CD4-positive, alpha-beta T cell treated with Interleukin-15 for 4 hours (primary cell): Measurements from ENCODE around the gene RAB8B.
"Not testable (repeated sequence)": the region's sequence is repeated elsewhere in the genome, so short reads cannot be mapped to it uniquely, and the experiment has no call there.

ENCODE experiments used
- DNase-seq: peaks from one replicate; pipeline ENCODE4 v3.0.0-alpha.2; 2020; ENCODE audit warnings: low spot score

Gene RAB8B

DNA sequence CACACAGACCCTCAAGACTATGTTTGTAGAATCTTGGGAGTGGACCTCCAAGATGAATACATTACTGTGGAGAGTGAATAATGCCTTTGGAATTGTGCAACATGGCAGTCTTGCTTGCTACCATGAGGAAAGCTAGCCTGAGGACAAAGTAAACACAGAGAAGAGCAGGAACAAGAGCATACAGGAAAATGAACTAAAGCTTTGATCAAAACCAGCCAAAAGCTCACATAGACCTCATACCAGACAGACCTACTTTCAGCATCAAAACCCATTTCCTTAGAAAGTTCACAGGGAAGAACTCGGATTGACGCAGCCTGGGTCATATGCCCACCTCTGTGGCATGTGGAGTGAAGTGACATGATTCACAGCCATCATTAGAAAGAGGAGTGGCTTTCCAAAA lies 3.3 kb upstream of the RAB8B start:
- no peak for DNase-seq

DNA sequence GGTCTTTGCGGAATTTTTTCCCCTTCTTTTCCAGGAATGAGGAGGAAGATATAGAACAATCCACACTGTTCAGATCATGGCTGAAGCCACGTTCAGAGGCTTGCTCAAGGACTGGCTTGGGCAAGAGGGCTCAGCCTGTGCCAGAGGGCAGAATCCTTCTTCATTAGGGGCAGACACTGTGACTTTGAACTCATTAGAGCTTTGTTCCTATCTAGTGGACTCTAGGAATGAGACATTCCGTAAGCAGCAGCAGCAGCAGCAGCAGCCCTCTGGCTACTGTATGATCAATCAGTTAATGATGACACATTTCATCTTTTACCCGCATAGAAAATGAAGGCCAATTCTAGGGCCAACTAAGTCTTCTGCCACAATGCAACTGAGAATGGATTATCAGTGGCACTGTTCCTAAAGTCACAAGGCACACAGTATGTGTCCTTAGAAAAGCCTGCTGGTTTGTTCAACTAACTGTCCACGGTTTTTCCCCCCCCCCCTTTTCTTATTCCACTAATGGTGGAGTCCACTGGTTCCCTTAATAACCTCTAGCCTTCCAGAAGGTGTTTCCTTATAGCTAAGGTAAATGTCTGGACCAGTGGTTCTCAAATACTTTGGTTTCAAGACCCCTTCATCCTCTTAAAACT lies 1.7 kb upstream of the RAB8B start:
- DNase-seq, result no peak

DNA sequence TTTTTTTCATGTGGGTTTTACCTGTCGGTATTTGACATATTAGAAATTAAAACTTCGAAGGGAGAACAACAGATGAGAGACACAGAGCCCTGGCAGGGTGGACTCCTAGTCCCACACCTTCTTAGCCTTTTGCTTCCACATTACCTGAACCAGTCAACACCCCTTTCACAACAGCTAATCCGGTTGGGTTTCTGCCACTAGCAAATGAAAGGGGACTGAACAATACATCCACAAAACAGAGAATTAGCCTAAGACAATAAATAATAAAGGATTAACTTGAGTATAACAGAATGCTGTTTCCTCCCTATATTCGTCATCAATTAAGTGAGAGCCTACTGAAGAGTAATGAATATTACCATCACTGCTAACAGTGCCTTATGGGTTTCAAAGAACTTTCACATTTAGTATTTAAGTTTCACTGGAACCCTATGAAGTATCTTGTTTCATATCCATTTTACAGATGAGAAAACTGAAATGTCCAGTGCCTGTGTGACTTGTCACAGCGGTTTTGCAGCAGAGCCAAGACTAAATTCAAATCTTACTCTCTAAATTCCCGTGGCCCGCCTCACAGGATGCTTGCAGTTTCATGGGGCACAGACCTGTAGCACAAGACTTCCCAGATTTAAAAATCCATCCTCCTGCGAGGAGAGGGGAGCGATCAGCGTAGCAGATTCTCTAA lies 1.0 kb upstream of the RAB8B start:
- DNase-seq, result no peak

DNA sequence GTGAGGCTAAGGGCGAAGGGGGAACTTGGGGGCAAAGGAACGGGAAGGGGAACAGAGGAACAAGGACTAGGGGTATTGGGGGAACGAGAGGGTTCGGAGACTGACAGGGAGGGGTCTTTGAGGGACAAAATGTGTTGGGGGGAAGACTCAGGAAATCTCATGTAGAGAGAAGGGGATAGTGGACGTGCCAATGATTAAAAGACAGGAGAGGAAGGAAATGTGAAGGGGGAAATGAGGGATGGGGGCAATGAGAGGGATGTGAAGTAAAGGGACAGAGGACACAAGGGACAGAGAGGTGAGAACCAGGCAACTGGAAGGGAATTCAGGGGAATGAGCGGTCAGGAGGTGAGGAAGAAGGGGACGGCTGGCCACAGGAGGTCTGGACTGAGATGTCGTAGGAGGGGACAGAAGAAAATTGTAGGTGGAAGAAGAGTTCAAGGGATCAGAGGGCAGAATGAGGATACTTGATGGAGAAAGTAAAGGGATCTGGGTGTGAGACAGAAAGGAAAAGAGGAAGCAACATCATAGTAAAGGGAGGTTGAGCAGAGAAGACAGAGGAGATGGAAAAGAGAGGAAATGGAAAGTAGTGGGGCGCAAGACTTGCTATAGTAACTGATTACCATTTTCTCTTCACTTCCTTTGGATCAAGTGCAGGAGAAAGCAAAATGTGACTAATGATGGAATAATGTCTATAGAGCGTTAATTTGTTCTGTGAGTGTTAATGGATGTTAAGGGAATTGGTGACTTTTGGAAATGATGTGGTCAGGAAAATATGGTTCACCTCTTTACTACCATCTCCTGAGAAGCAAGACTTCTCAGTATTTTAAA lies 749 bp downstream of the RAB8B start:
- DNase-seq, result no peak

DNA sequence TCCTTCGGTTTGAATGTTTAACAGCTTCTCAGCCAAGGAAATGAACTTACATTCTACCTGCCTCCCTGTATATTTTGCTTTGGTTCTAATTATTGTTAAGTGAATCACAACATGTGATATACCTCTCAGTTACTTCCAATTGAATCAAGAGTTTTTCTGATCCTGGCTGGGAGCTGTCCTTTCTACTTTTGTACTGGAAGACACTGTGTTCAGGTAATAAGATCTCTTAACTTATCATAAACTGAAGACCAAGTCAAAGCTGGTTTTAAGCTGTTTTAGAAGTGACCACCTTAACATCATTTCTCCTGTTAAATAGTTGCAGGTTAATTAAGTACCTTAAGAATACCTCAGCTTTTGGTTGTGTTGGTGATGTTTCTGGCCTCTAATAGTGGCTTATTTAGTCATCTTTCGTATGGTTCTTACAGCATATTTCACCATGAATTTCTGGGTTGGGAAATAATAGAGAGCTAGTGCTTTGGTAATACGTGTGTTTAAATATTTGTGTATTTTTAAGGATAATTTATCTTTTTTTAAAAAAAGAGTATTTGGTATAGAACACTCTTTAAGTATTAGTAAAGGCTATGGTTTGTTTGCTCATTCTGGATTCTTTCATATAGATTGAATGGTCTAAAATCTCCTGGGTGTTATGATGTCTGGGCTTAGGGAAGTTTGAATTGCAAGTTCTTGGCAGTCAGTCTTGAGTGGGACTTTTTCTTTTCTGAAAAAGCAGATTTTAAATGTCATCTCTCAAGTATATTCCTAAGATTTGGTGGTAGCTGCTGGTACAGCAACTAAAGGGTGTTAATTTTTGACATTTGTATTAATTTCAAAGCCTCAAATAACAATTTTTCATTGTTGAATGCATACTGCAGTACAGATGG lies 1.6 kb downstream of the RAB8B start:
- no peak for DNase-seq

DNA sequence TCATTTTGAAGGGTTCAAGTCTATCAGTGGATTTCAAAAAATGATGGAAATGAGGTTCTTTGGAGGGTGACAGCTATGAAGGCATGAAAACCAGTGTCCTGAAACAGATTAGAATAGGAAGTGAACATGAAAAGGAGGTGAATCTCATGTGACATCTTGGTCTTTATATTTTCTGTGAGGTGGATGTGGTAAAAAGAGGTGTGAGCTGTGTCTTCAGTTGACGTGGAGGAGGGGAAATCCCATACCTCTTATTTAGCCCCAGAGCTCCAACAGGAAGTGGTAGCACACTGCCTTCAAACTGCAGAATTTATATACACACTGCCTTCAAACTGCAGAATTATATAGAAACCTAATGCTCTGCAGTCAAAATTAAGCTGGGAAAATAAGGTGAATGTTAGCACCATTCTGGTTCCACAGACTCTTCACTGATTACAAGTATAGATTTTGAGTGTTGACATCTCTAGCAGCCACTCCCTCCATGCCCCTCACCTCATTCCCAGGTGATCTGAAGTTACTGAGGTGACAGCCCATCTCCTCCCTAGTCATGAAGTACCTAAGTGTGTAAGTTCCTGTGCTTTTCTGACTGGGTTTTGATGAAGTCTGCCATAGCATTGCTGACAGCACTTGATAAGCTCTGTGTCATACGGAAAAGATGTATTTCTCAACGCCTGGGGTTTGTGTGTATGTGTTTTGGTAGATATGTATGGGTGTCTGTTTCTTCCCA lies 2.7 kb downstream of the RAB8B start:
- peak; percentile 78 for DNase-seq

DNA sequence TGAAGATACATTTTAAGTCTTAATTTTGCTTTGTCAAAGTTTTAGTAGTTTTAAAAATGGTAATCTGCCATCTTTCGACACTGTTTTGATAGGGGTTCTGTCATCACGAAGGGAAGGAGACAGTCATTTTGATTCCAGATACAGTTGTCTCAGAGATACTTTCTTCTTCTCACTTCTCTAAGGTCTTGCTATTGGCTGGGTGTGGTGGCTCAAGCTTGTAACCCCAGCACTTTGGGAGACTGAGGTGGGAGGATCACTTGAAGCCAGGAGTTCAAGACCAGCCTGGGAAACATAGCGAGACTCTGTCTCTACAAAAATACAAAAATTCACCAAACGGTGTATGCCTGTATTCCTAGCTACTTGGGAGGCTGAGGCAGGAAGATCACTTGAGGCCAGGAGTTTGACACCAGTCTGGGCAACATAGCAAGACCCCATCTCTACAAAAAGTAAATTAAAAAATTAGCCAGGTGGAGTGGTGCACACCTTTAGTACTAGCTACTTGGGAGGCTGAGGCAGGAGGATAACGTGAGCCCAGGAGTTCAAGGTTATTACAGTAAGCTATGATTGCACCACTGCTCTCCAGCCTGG lies 3.3 kb downstream of the RAB8B start:
- DNase-seq, result no peak

DNA sequence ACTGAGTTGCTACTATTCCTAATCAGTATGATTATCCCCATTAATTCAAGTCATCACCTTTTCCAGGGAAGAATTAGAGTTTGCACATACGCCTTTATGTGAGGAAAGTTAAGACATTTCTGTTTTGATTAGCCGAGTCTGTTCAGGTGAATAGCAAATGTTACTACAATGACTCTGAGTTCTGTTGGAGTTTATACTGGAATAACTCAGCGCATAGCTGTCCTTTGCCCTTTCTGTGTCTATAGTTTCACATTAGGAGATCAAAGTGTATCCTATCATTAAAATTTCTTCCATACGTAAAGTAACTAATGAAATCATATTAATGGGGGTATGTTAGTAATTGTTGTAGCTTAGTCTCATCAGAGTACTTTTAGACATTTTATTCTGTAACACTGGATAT lies 4.9 kb downstream of the RAB8B start:
- no peak for DNase-seq

DNA sequence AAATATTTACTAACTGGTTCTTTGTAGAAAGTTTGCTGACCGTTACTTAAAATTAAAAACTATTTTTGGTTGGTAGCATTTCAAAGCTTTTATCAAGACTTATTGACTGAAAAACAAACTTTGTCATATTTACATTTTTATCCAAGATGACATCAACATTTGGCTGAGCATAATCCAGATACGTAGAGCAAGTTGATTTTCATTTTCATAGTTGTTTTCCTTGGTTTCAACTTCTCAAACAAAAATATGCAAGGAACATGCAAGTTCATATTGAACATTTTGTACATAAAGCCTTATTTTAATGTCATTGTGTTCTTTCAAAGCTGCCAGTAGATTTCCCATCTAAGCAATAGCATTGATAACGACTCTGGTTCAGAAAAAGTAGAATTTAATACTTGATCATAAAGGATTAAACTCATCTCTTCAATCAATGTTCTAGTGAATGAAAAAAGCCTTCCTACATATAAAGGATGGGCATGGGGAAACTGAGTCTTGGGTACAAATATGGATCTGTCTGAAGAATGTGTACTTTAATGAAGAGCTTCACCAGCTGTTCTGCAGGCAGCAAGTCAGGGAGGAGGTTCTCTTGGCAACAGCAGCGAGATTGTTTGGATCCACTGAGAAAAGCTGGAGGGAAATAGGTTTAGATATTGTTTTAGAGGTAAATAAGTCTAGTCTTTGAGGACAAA lies 5.6 kb downstream of the RAB8B start:
- DNase-seq, result no peak

DNA sequence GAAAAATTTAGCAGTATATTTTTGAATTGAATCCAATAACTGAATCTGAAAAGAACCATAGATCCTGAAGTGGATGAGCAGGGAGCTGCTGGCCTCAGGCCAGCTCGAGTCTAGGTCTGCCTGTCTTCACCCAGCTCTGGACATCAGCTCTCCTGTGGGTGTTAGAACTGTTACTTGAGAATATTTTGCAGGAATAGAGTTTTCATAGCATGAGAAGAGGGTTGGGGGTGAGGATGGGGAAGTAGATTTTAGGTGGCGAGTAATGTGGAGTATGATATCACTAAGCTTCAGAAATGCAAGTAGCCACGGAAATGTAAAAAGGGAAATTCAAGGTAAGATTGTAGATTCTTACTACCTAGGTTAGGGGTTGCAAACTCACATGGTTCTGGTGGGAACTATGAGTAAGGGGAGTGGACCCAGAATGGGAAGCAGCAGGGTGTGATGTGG lies 6.2 kb downstream of the RAB8B start:
- DNase-seq, result no peak

DNA sequence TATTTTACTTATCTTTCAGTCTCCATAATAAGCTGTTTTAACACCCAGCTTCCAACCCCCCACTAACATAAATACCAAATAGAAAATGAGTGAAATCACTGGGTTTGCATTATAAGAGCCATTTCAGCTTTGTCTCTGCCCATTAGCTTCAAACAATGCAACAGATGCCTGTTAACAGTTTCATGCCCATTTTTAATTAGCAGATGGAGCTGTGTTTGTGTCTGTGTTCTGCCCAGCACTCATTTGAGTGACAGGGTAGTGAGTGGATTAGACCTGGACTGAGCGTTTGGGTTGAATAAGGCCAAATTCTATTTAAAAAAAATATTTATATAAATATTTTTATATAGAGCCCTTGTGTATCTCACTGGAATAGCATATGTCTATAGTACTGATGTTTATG lies 7.4 kb downstream of the RAB8B start:
- DNase-seq, result no peak

DNA sequence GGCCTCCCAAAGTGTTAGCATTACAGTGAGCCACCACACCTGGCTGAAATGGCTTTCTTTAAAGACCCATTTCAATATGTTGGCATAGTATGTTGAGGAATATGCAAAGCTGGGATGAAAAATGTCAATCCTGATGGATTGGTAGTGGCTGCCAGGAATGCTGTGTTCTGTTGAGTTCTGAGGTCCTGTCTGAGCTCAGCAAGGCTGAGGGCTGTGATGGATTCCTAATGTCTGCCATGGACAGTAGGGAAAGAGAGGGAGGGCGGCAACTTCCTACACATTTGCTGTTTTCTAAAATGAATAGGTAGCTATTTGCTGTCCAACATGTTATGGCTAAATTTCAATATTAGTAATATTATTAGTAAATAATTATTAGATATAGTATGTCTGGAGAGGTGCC lies 8.2 kb downstream of the RAB8B start:
- no peak for DNase-seq

DNA sequence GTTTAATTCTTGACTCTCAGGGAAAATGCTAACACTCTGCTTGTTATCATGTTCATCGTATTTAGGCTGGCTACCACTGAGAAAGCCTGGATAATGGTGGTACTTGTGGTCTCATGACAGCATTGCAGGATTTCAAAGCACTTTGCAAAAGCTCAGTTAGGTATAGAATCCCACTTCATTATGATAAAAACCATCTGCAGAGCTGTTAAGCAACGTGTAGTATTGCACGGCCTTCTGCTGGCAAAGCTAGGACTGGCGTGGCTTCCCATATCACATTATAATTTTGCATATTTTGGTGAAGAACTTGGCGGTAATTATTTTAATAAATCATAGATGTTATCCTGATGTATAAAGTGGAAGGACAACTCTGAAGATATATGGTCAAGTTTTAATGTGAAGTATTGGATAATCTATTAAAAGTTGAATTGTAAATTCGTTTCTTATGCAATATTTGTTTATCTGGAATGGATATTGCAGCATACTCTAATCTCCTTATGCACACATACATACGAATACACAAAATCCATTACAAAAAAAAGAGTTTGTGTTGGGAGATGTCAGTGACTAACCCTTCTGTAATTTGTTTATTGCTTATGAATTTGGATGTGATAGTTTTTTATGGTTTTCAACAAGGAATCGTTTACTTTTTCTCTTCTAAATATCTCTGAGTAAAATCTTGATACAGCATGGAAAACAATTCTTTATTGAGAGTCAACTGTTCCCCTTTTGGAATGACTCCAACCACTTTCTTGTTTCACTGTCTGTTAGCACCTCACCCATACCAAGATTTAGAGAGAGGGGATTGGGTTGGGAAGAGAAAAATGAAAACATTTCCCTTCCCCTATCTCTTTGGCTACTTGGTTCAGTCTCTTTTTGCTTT lies 9.2 kb downstream of the RAB8B start:
- DNase-seq, result no peak

DNA sequence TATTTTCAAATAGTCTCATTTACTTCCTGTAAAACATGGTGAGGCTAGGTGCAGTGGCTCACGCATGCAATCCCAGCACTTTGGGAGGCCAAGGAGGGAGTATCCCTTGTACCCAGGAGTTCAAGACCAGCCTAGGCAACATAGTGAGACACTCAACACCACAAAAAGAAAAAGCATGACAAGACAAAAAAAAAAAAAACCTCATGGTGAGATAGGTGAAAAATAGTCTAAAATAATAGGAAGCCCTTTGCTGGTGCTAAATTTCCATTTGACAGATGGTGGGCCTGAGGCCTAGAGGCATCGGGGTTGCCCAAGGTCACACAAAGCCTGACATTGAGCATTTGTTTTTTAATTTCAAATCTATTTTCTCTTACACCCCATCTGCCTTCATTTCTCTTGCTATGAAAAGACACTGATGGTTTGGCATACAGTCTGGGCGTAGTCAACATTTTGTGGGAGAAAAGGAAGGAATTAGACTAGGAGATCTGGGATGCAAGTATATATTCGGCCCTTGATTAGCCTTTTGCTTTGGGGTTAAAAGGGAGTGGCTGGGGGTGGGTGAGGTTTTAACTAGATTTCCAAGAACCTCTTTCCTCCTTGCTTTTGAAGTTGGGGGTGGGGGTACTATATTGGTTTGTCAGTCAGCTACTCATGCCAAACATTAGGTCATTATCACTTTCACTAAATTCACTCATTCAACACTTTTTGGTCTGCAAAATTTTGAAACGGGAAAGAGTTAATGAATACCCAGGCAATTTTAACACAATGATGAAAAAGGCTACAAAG lies 11.3 kb downstream of the RAB8B start:
- DNase-seq, result no peak

DNA sequence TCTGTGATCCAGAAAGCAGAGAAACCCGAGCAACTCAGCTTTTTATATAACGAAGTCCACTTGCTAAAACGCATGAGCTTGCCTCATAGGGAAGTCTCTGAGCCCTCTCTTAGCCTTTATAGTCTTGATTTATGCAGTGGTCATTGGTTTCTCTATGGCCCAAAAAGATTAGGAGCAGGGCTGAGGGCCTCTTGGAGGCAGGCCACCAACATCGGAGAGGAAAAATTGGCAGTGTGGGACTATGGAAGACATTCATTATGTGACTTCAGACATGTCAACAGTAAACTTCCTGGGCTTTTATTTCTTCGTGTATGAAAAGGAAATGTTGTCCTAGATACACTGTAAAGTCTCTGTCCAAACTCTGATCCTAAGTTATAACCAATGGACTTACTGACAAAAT lies 13.5 kb downstream of the RAB8B start:
- no peak for DNase-seq

DNA sequence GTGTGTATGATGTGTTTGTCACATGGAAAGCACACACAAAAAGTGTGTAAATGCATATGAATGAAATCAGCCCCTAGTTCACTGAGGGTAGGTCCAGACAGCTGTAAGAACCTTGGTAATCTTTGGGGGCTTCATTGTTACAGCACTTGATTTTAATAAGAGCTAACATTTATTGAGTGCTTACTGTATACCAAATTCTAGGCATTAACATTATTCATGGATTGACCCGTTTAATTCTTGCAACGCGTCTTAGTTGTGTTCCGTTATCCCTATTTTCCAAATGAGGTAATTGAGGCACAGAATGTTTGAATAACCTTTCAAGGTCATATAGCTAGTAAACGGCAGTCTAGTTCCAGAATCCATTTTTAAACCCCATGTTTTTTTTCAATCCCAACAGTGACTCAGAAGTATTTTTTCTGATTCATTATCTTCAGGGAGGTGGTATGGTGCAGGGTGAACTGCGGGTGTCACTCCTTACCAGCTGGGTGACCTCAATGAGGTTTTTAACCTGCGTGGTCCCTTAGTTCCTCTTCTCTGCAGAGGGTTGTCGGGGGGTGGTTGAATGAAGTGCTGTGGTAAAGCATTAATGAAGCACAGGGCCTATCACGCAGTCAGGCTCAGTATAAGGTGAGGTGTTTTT lies 14.2 kb downstream of the RAB8B start:
- DNase-seq, result peak; percentile 57

DNA sequence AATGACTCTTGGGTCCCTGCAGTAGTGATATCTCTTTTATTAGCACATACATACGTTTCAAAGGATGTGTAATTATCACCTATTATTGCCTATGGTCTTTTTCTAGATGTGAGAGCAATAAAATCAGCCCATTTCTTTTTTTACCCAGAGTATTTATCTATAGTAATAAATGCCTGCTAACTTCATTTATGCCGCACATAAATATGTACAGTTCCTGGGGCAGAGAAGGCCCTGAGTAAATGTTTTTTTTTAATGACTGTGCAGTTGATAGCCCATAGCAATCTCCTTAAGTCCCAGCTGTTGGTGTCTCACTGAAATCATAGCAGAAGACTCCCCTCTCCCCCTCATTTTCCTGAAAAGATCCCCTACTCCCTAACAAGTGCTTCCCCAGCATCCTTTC lies 16.7 kb downstream of the RAB8B start:
- DNase-seq, result no peak

DNA sequence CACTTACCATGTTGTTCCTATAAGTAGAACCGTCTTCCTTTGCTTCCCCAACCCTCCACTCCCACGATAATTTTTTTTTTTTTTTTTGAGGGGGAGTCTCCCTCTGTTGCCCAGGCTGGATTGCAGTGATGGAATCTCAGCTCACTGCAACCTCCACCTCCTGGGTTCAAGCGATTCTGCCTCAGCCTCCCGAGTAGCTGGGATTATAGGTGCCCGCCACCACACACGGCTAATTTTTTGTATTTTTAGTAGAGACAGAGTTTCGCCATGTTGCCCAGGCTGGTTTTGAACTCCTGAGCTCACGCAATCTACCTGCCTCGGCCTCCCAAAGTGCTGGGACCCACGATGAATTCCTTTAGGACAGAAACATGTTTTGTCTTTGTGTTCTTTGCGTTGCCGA lies 19.4 kb downstream of the RAB8B start:
- not testable (repeated sequence) for DNase-seq
